Measurements from ENCODE around the gene ANXA7. TPM values are rescaled to one million over a fixed set of nuclear protein-coding genes. Genes with fewer than 3 reads are reported as not detected.

The ANXA7 gene
- total RNA-seq (2013), result 105 TPM
- polyA plus RNA-seq (100 to 1,000 TPM in 2 of 3 donors, 10 to 100 TPM in 1; 84.6 to 199 (median 173) TPM), polyA minus RNA-seq (40.3 and 49.8 TPM in 2 replicates), total RNA-seq (77.2 to 208 (median 123) reads per million in 11 experiments)

- Histone ChIP-seq H2AFZ (ENCODE audit: insufficient read depth, low read depth, low read length, poor library complexity, severe bottlenecking) (peak within 1 kb of the TSS; percentile 94), H3K36me3 (replicated peaks in 1 of 2; ENCODE audit: control insufficient read depth in 1 of 2, insufficient read depth in 2 of 2, low read length in 2 of 2) (no peaks in the 10 kb centered on the region), H3K27me3 (ENCODE audit: control insufficient read depth in 2 of 2, insufficient read depth in 2 of 2, low read length in 2 of 2) (peaks cover 4 to 10% of the 10 kb centered on the region in 2 donors), H3K4me1 (ENCODE audit: control insufficient read depth in 1 of 2, insufficient read depth in 2 of 2, low read length in 2 of 2) (peaks cover 18 to 24% of the 10 kb centered on the region in 2 donors), H3K9me3 (replicated peaks in 1 of 2; ENCODE audit: control insufficient read depth in 1 of 2, insufficient read depth in 1 of 2, low read length in 2 of 2) (no peaks in the 10 kb centered on the region), H3K27ac (ENCODE audit: low read depth in 1 of 2, low read length in 2 of 2) (peak within 1 kb of the TSS; percentile 80 to 96), H3K79me2 (ENCODE audit: insufficient read depth, low read length) (peaks cover 49% of the 10 kb centered on the region), H3K9ac (ENCODE audit: insufficient read depth, low read length, poor library complexity, severe bottlenecking) (peak within 1 kb of the TSS; percentile 97), H4K20me1 (ENCODE audit: insufficient read depth, low read length) (peaks cover 36% of the 10 kb centered on the region), H3K4me2 (replicated peaks; ENCODE audit: extremely low read depth, low read length, poor library complexity, severe bottlenecking) (peak within 1 kb of the TSS; percentile 97), H3K4me3 (replicated peaks in 1 of 3; ENCODE audit: low read depth in 2 of 3, low read length in 3 of 3) (peak within 1 kb of the TSS; percentile 80 to 88 (median 81))
- Mint-ChIP-seq H3K27me3 (ENCODE audit: low read depth in 3 of 3) (peaks cover 5 to 16% (median 8%) of the 10 kb centered on the region in 3 donors), H3K4me3 (peak within 1 kb of the TSS; percentile 84 to 92), H3K36me3 (peaks cover 5 to 14% of the 10 kb centered on the region in 2 donors), H3K4me1 (peaks cover 44% of the 10 kb centered on the region), H3K9me3 (peaks cover 0 to 5% (median 0%) of the 10 kb centered on the region in 7 donors), H3K27ac (peak within 1 kb of the TSS; percentile 90 to 99 (median 95))
- no peak for TF ChIP-seq CTCF (IDR thresholded peaks at IDR 0.05)
- under 1% methylated on average over 59 of the region's 62 CpGs for WGBS (ENCODE audit: insufficient coverage)
- DNase-seq, result peak; percentile 79 to 91 (median 83)
- intact Hi-C loops (cut with micrococcal nuclease), result loop anchor here (5.0 to 10.0 kb wide), 2 partner anchors 166 to 169 kb away; partner anchors contain the start of gene DNAJC9 (in 2 of the 2)
Observed at GRCh38 chr10:73413528-73414229, at the start of gene ANXA7. Gene ANXA7 (minus strand): TSS chr10:73414058. CDS start chr10:73400856, 13,202 bp downstream.

- no peak overlapping the region for H3K4me3 Mint-ChIP-seq
- Histone ChIP-seq H3K4me2 (replicated peaks; ENCODE audit: extremely low read depth, low read length, poor library complexity, severe bottlenecking) (no peak overlapping the region), H4K20me1 (ENCODE audit: insufficient read depth, low read length) (no peaks in the 10 kb centered on the region), H2AFZ (ENCODE audit: insufficient read depth, low read depth, low read length, poor library complexity, severe bottlenecking) (no peak overlapping the region), H3K27ac (ENCODE audit: low read depth in 1 of 2, low read length in 2 of 2) (no peak overlapping the region), H3K9ac (ENCODE audit: insufficient read depth, low read length, poor library complexity, severe bottlenecking) (no peak overlapping the region), H3K36me3 (replicated peaks in 1 of 2; ENCODE audit: control insufficient read depth in 1 of 2, insufficient read depth in 2 of 2, low read length in 2 of 2) (peaks cover 40 to 85% of the 10 kb centered on the region in 2 donors), H3K9me3 (replicated peaks in 1 of 2; ENCODE audit: control insufficient read depth in 1 of 2, insufficient read depth in 1 of 2, low read length in 2 of 2) (no peaks in the 10 kb centered on the region), H3K4me3 (replicated peaks in 1 of 3; ENCODE audit: low read depth in 2 of 3, low read length in 3 of 3) (no peak overlapping the region), H3K79me2 (ENCODE audit: insufficient read depth, low read length) (no peaks in the 10 kb centered on the region), H3K27me3 (ENCODE audit: control insufficient read depth in 2 of 2, insufficient read depth in 2 of 2, low read length in 2 of 2) (no peaks in the 10 kb centered on the region), H3K4me1 (ENCODE audit: control insufficient read depth in 1 of 2, insufficient read depth in 2 of 2, low read length in 2 of 2) (no peaks in the 10 kb centered on the region)
- H3K27me3 Mint-ChIP-seq (ENCODE audit: low read depth in 3 of 3), result peaks cover 0 to 1% (median 0%) of the 10 kb centered on the region in 3 donors
- peak overlapping the region in 1 of 7 donors; percentile 17 for H3K27ac Mint-ChIP-seq
- intact Hi-C loops (cut with micrococcal nuclease), result no loop called here
- TF ChIP-seq CTCF (IDR thresholded peaks at IDR 0.05), result no peak
- H3K9me3 Mint-ChIP-seq, result no peaks in the 10 kb centered on the region
- WGBS (ENCODE audit: insufficient coverage), result 100% methylated on average over 3 of the region's 4 CpGs
- H3K4me1 Mint-ChIP-seq, result no peaks in the 10 kb centered on the region
- peaks cover 49 to 72% of the 10 kb centered on the region in 2 donors for H3K36me3 Mint-ChIP-seq
- no peak for DNase-seq
Observed at GRCh38 chr10:73460897-73461296, 47.0 kb upstream of the ANXA7 start.

All from CD14-positive monocyte (primary cell).